ENCODE data around the gene GYPC. TPM values are rescaled to one million over a fixed set of nuclear protein-coding genes. Genes with fewer than 3 reads are reported as not detected.

Gene GYPC
- total and polyA plus RNA-seq, 4 donors: 79.5 to 173 (median 104) TPM

- peak overlapping the region; percentile 62 to 95 for H3K27ac ChIP-seq (ENCODE audit: low read depth in 1 of 2, low read length in 2 of 2)
- DNase-seq (no peak), ATAC-seq (ENCODE audit: low FRiP score) (no peak)
- no peak overlapping the region for H3K4me3 ChIP-seq (ENCODE audit: low read length in 2 of 2)
- intact Hi-C loops (cut with DNase I): no loop called here
- no peaks in the 10 kb centered on the region for H3K9me3 ChIP-seq (ENCODE audit: control insufficient read depth, low read length)
- 84 to 86% methylated on average over 7 of the region's 7 CpGs for WGBS, 2 donors
- no peaks in the 10 kb centered on the region for H3K36me3 ChIP-seq (ENCODE audit: control insufficient read depth in 1 of 2, insufficient read depth in 2 of 2, low read length in 1 of 2)
- H3K4me1 ChIP-seq (ENCODE audit: control insufficient read depth in 1 of 2, insufficient read depth in 2 of 2, low read length in 2 of 2): peaks cover 0 to 5% of the 10 kb centered on the region in 2 donors
- no peaks in the 10 kb centered on the region for H3K27me3 ChIP-seq (ENCODE audit: control insufficient read depth in 1 of 2, insufficient read depth in 2 of 2, low read length in 1 of 2)
Measured at GRCh38 chr2:126655051-126655450, 907 bp upstream of the GYPC start.

DNA sequence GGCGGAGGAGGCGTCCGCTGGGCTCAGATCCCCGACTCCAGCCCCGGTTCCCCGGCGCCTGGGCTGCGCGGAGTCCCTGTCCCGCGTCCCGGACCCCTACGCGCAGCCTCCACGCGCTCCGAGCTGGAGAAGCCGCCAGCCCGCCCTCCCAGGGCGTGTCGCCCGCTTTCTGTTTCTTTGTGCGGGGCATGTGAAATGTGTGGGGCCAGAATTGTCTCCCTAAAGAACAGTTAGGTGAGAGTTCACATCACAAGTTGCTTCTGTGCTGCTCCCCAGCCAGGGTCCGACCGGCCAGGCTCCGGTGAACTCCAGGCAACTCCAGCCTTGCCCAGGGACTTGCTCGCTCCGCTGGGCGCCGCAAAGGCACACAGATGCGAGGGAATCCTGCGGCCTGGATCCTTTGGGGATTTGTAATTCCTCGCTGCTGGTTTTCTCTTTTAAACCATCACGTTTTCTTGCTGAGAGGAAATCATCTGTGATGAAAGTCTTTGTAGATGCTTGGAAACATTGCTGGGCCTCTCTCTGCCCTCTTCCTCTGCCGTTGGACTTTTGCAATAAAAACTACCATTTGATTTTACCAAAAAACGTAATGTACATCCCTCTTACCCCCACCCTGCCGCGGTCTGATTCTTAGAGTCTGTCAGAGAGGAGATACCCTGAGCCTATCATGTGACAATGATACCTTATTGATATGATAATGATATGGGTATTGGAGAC, 631 bp downstream of the GYPC start:
- Histone ChIP-seq H3K27ac (ENCODE audit: low read depth in 1 of 2, low read length in 2 of 2) (peak overlapping the region; percentile 85 to 95), H3K4me1 (ENCODE audit: control insufficient read depth in 1 of 2, insufficient read depth in 2 of 2, low read length in 2 of 2) (peaks cover 0 to 5% of the 10 kb centered on the region in 2 donors), H3K27me3 (ENCODE audit: control insufficient read depth in 1 of 2, insufficient read depth in 2 of 2, low read length in 1 of 2) (no peaks in the 10 kb centered on the region), H3K4me3 (ENCODE audit: low read length in 2 of 2) (peak overlapping the region; percentile 91), H3K36me3 (ENCODE audit: control insufficient read depth in 1 of 2, insufficient read depth in 2 of 2, low read length in 1 of 2) (no peaks in the 10 kb centered on the region), H3K9me3 (ENCODE audit: control insufficient read depth, low read length) (no peaks in the 10 kb centered on the region)
- DNase-seq: peak; percentile 70 to 84
- 0 to 1% methylated on average over 38 of the region's 38 CpGs for WGBS, 2 donors
- intact Hi-C loops (cut with DNase I): no loop called here
- peak; percentile 61 for ATAC-seq (ENCODE audit: low FRiP score)

- H3K4me1 ChIP-seq (ENCODE audit: control insufficient read depth in 1 of 2, insufficient read depth in 2 of 2, low read length in 2 of 2): peaks cover 0 to 5% of the 10 kb centered on the region in 2 donors
- intact Hi-C loops (cut with DNase I): no loop called here
- peak; percentile 81 to 82 for DNase-seq
Measured at GRCh38 chr2:126657148-126657635, 1.2 kb downstream of the GYPC start.

GRCh38 chr2:126657636-126658318, 1.8 kb downstream of the GYPC start:
- WGBS, 2 donors: 3 to 4% methylated on average over 12 to 14 of the region's 14 CpGs
- H3K27ac ChIP-seq (ENCODE audit: low read depth in 1 of 2, low read length in 2 of 2): peak overlapping the region; percentile 85 to 95
- ATAC-seq (ENCODE audit: low FRiP score) (peak; percentile 89), DNase-seq (peak; percentile 92 to 93)
- H3K36me3 ChIP-seq (ENCODE audit: control insufficient read depth in 1 of 2, insufficient read depth in 2 of 2, low read length in 1 of 2): no peaks in the 10 kb centered on the region
- intact Hi-C loops (cut with DNase I): no loop called here
- H3K4me1 ChIP-seq (ENCODE audit: control insufficient read depth in 1 of 2, insufficient read depth in 2 of 2, low read length in 2 of 2): peaks cover 0 to 5% of the 10 kb centered on the region in 2 donors
- no peaks in the 10 kb centered on the region for H3K9me3 ChIP-seq (ENCODE audit: control insufficient read depth, low read length)
- H3K4me3 ChIP-seq (ENCODE audit: low read length in 2 of 2): peak overlapping the region in 1 of 2 donors; percentile 91
- no peaks in the 10 kb centered on the region for H3K27me3 ChIP-seq (ENCODE audit: control insufficient read depth in 1 of 2, insufficient read depth in 2 of 2, low read length in 1 of 2)

More at GRCh38 chr2:126657148-126657635, 1.2 kb downstream of the GYPC start:
- ATAC-seq (ENCODE audit: low FRiP score): peak; percentile 68
- Histone ChIP-seq H3K4me3 (ENCODE audit: low read length in 2 of 2) (peak overlapping the region; percentile 91), H3K27ac (ENCODE audit: low read depth in 1 of 2, low read length in 2 of 2) (peak overlapping the region; percentile 85 to 95), H3K27me3 (ENCODE audit: control insufficient read depth in 1 of 2, insufficient read depth in 2 of 2, low read length in 1 of 2) (no peaks in the 10 kb centered on the region), H3K9me3 (ENCODE audit: control insufficient read depth, low read length) (no peaks in the 10 kb centered on the region), H3K36me3 (ENCODE audit: control insufficient read depth in 1 of 2, insufficient read depth in 2 of 2, low read length in 1 of 2) (no peaks in the 10 kb centered on the region)
- 2 to 3% methylated on average over 16 of the region's 16 CpGs for WGBS, 2 donors

DNA sequence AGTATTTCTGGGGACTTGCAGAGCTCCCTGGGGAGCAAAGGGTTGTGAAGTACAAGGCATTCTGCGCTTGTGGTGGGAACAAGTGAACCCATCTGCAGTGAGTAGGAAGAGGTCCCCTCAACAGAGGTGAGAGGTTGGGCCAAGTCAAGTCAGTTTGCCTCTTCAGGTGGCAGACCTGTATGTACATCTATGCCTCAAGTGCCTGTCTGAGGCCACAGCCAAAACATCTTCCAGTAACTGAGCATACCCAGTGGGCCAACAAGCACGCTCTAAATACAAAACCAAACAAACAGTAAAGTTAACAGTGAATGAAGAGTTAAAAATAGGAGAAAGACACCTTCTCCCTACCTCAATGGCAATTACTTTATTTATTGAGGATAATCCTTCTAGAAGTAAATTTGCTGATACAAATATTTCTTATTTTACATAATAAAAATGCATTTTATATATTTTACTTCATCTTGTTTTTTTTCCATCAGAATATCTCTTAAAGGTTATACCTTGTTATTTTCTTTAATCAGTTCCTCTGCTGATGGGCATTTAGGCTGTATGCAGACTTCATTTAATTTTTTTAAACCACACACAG, 2.5 kb downstream of the GYPC start:
- intact Hi-C loops (cut with DNase I): no loop called here
- Histone ChIP-seq H3K4me1 (ENCODE audit: control insufficient read depth in 1 of 2, insufficient read depth in 2 of 2, low read length in 2 of 2) (peaks cover 0 to 5% of the 10 kb centered on the region in 2 donors), H3K9me3 (ENCODE audit: control insufficient read depth, low read length) (no peaks in the 10 kb centered on the region), H3K36me3 (ENCODE audit: control insufficient read depth in 1 of 2, insufficient read depth in 2 of 2, low read length in 1 of 2) (no peaks in the 10 kb centered on the region), H3K27me3 (ENCODE audit: control insufficient read depth in 1 of 2, insufficient read depth in 2 of 2, low read length in 1 of 2) (no peaks in the 10 kb centered on the region), H3K27ac (ENCODE audit: low read depth in 1 of 2, low read length in 2 of 2) (peak overlapping the region; percentile 28 to 87), H3K4me3 (ENCODE audit: low read length in 2 of 2) (no peak overlapping the region)
- 22 to 23% methylated on average over 2 of the region's 2 CpGs for WGBS, 2 donors
- DNase-seq (no peak), ATAC-seq (ENCODE audit: low FRiP score) (no peak)

- intact Hi-C loops (cut with DNase I): no loop called here
- DNase-seq: peak; percentile 82 to 88
Measured at GRCh38 chr2:126658905-126659561, 3.1 kb downstream of the GYPC start.

GRCh38 chr2:126659562-126660467, 3.9 kb downstream of the GYPC start:
- 79 to 80% methylated on average over 23 of the region's 23 CpGs for WGBS, 2 donors
- H3K36me3 ChIP-seq (ENCODE audit: control insufficient read depth in 1 of 2, insufficient read depth in 2 of 2, low read length in 1 of 2): no peaks in the 10 kb centered on the region
- peak overlapping the region in 1 of 2 donors; percentile 65 for H3K27ac ChIP-seq (ENCODE audit: low read depth in 1 of 2, low read length in 2 of 2)
- ATAC-seq (ENCODE audit: low FRiP score) (no peak), DNase-seq (peak in 1 of 2 donors; percentile 71)
- H3K4me3 ChIP-seq (ENCODE audit: low read length in 2 of 2): no peak overlapping the region
- H3K27me3 ChIP-seq (ENCODE audit: control insufficient read depth in 1 of 2, insufficient read depth in 2 of 2, low read length in 1 of 2): no peaks in the 10 kb centered on the region
- intact Hi-C loops (cut with DNase I): no loop called here
- peaks cover 0 to 4% of the 10 kb centered on the region in 2 donors for H3K4me1 ChIP-seq (ENCODE audit: control insufficient read depth in 1 of 2, insufficient read depth in 2 of 2, low read length in 2 of 2)
- no peaks in the 10 kb centered on the region for H3K9me3 ChIP-seq (ENCODE audit: control insufficient read depth, low read length)

More at GRCh38 chr2:126658905-126659561, 3.1 kb downstream of the GYPC start:
- H3K27ac ChIP-seq (ENCODE audit: low read depth in 1 of 2, low read length in 2 of 2): peak overlapping the region in 1 of 2 donors; percentile 65
- ATAC-seq (ENCODE audit: low FRiP score): no peak
- no peaks in the 10 kb centered on the region for H3K27me3 ChIP-seq (ENCODE audit: control insufficient read depth in 1 of 2, insufficient read depth in 2 of 2, low read length in 1 of 2)
- no peak overlapping the region for H3K4me3 ChIP-seq (ENCODE audit: low read length in 2 of 2)
- no peaks in the 10 kb centered on the region for H3K36me3 ChIP-seq (ENCODE audit: control insufficient read depth in 1 of 2, insufficient read depth in 2 of 2, low read length in 1 of 2)
- no peaks in the 10 kb centered on the region for H3K9me3 ChIP-seq (ENCODE audit: control insufficient read depth, low read length)
- peaks cover 0 to 5% of the 10 kb centered on the region in 2 donors for H3K4me1 ChIP-seq (ENCODE audit: control insufficient read depth in 1 of 2, insufficient read depth in 2 of 2, low read length in 2 of 2)
- 3% methylated on average over 10 of the region's 10 CpGs for WGBS, 2 donors
